HFFc6 (cell line): ENCODE measurements around the gene SNAPC4. TPM values are rescaled to one million over a fixed set of nuclear protein-coding genes. Genes with fewer than 3 reads are reported as not detected.
A peak's percentile ranks its signal among the peaks of the same experiment; 100 is the strongest.

Source experiments
- DNase-seq: peaks from one replicate; pipeline ENCODE4 v3.0.0-alpha.2; 2018
- H3K27ac Mint-ChIP-seq: 2 replicates; pipeline ENCODE4 v1.8.0; 2020; ENCODE audit warnings: mild to moderate bottlenecking, mixed read lengths
- H3K27me3 Mint-ChIP-seq: 2 replicates; pipeline ENCODE4 v1.8.0; 2021; ENCODE audit warnings: mild to moderate bottlenecking, moderate library complexity, mixed read lengths; ENCODE audit not compliant: insufficient read depth
- H3K36me3 Mint-ChIP-seq: 2 replicates; pipeline ENCODE4 v1.8.0; 2021; ENCODE audit warnings: low read depth, mixed read lengths
- H3K4me1 Mint-ChIP-seq: 2 replicates; pipeline ENCODE4 v1.8.0; 2020; ENCODE audit warnings: low read depth, mixed read lengths
- H3K4me3 Mint-ChIP-seq: 2 replicates; pipeline ENCODE4 v1.8.0; 2020; ENCODE audit warnings: mild to moderate bottlenecking, moderate library complexity, mixed read lengths
- H3K9me3 Mint-ChIP-seq: 2 replicates; pipeline ENCODE4 v1.8.0; 2020; ENCODE audit warnings: mild to moderate bottlenecking, mixed read lengths
- CTCF ChIP-seq: fragments of 200-600 bp; sonication (generic); IDR thresholded peaks from 2 replicates; pipeline ENCODE4 v1.5.0; 2021; ENCODE audit warnings: antibody characterized with exemption, mild to moderate bottlenecking
- total RNA-seq, 6 experiments: library from RNA; stranded (reverse); fragmentation: NEBNext Ultra II Directional; extraction: Animal tissue kit (Norgen Biotek cat#: 25700); gene quantifications; 2 replicates in 1 of 6; 3 replicates in 5 of 6; pipeline ENCODE4 v1.2.3, GENCODE V29; 2021

Gene SNAPC4
- total RNA-seq, 6 experiments from 2014 or later, result 6.2 to 9.4 (median 6.5) TPM

- DNase-seq, result no peak
- no peak for TF ChIP-seq CTCF
- no peaks in the 10 kb centered on the region for H3K9me3 Mint-ChIP-seq
- H3K27me3 Mint-ChIP-seq, result peaks cover 4% of the 10 kb centered on the region; the same call in 1 of the 2 replicates
- peaks cover 22% of the 10 kb centered on the region for H3K36me3 Mint-ChIP-seq
- no peak overlapping the region for H3K4me3 Mint-ChIP-seq
- no peak overlapping the region for H3K27ac Mint-ChIP-seq
- peaks cover 4% of the 10 kb centered on the region; the same call in 1 of the 2 replicates for H3K4me1 Mint-ChIP-seq
Observed at GRCh38 chr9:136444102-136444501, 44.1 kb upstream of the SNAPC4 start.

GRCh38 chr9:136443687-136444086, 43.7 kb upstream of the SNAPC4 start:
- Mint-ChIP-seq H3K27ac (no peak overlapping the region), H3K4me1 (peaks cover 4% of the 10 kb centered on the region; the same call in 1 of the 2 replicates), H3K4me3 (no peak overlapping the region), H3K9me3 (no peaks in the 10 kb centered on the region), H3K36me3 (peaks cover 22% of the 10 kb centered on the region), H3K27me3 (peaks cover 4% of the 10 kb centered on the region; the same call in 1 of the 2 replicates)
- TF ChIP-seq CTCF, result no peak
- no peak for DNase-seq

GRCh38 chr9:136443087-136443486, 43.1 kb upstream of the SNAPC4 start:
- no peak for TF ChIP-seq CTCF
- no peak for DNase-seq
- Mint-ChIP-seq H3K36me3 (peaks cover 17% of the 10 kb centered on the region), H3K4me3 (no peak overlapping the region), H3K4me1 (peaks cover 7% of the 10 kb centered on the region), H3K27ac (no peak overlapping the region), H3K27me3 (peaks cover 4% of the 10 kb centered on the region; the same call in 1 of the 2 replicates), H3K9me3 (no peaks in the 10 kb centered on the region)

GRCh38 chr9:136442265-136442664, 42.3 kb upstream of the SNAPC4 start:
- peaks cover 4% of the 10 kb centered on the region; the same call in 1 of the 2 replicates for H3K27me3 Mint-ChIP-seq
- TF ChIP-seq CTCF, result no peak
- H3K36me3 Mint-ChIP-seq, result peaks cover 11% of the 10 kb centered on the region

GRCh38 chr9:136441681-136442245, 41.8 kb upstream of the SNAPC4 start:
- no peak overlapping the region for H3K4me3 Mint-ChIP-seq
- H3K27ac Mint-ChIP-seq, result 0 out of 2 replicates have a peak overlapping the region, but pooled peaks have one; percentile 60
- no peaks in the 10 kb centered on the region for H3K9me3 Mint-ChIP-seq
- DNase-seq, result no peak
- peaks cover 20% of the 10 kb centered on the region for H3K4me1 Mint-ChIP-seq
- TF ChIP-seq CTCF, result no peak
- peaks cover 13% of the 10 kb centered on the region for H3K36me3 Mint-ChIP-seq
- peaks cover 4% of the 10 kb centered on the region; the same call in 1 of the 2 replicates for H3K27me3 Mint-ChIP-seq

More at GRCh38 chr9:136442265-136442664, 42.3 kb upstream of the SNAPC4 start:
- H3K4me3 Mint-ChIP-seq, result no peak overlapping the region
- H3K9me3 Mint-ChIP-seq, result no peaks in the 10 kb centered on the region
- no peak for DNase-seq
- no peak overlapping the region for H3K27ac Mint-ChIP-seq
- peaks cover 15% of the 10 kb centered on the region for H3K4me1 Mint-ChIP-seq
